Neuronal stem cell (in vitro differentiated cells): Measurements from ENCODE around the gene ZRANB1.
A peak's percentile ranks its signal among the peaks of the same experiment; 100 is the strongest.

Source experiments
- DNase-seq: peaks from one replicate; pipeline ENCODE4 v3.0.0-alpha.2; 2013; ENCODE audit warnings: low spot score
- H2AFZ ChIP-seq: one replicate; pipeline ENCODE4 v1.6.1; 2013; ENCODE audit warnings: mild to moderate bottlenecking, low read length, inconsistent platforms
- H2AK5ac ChIP-seq: 2 replicates; pipeline ENCODE4 v1.6.1; 2013; ENCODE audit warnings: low read depth, mild to moderate bottlenecking, inconsistent platforms, low read length, moderate library complexity, mixed read lengths
- H2BK120ac ChIP-seq: 2 replicates; pipeline ENCODE4 v1.6.1; 2013; ENCODE audit warnings: low read depth, mild to moderate bottlenecking, inconsistent platforms, low read length, moderate library complexity, mixed read lengths
- H2BK12ac ChIP-seq: one replicate; pipeline ENCODE4 v1.6.1; 2013; ENCODE audit warnings: low read length, inconsistent platforms
- H2BK15ac ChIP-seq: 2 replicates; pipeline ENCODE4 v1.6.1; 2013; ENCODE audit warnings: mild to moderate bottlenecking, low read length, inconsistent platforms, mixed read lengths
- H2BK5ac ChIP-seq: one replicate; pipeline ENCODE4 v1.6.1; 2013; ENCODE audit warnings: inconsistent platforms, mild to moderate bottlenecking, low read length, moderate library complexity
- H3K14ac ChIP-seq: one replicate; pipeline ENCODE4 v1.6.1; 2013; ENCODE audit warnings: low read length, inconsistent platforms
- H3K18ac ChIP-seq: 2 replicates; pipeline ENCODE4 v1.6.1; 2013; ENCODE audit warnings: low read length, inconsistent platforms
- H3K23ac ChIP-seq: 2 replicates; pipeline ENCODE4 v1.6.1; 2013; ENCODE audit warnings: low read depth, mild to moderate bottlenecking, mixed read lengths, low read length, inconsistent platforms; ENCODE audit not compliant: poor library complexity
- H3K27ac ChIP-seq: replicated peaks from 3 replicates; pipeline ENCODE4 v1.5.1; 2013; ENCODE audit warnings: low read length, inconsistent platforms
- H3K27me3 ChIP-seq, 3 experiments: 2 replicates each; pipeline ENCODE4 v1.6.1; 2013; ENCODE audit warnings: low read length in 3 of 3, mild to moderate bottlenecking in 2 of 3, inconsistent platforms in 1 of 3, low read depth in 1 of 3, mixed read lengths in 1 of 3, moderate library complexity in 1 of 3; ENCODE audit not compliant: control insufficient read depth in 3 of 3, insufficient read depth in 3 of 3
- H3K36me3 ChIP-seq, 2 donors: replicated peaks in 1 of 2; 2 replicates each; pipeline ENCODE4 v1.6.1; 2013; ENCODE audit warnings: low read length in 2 of 2; ENCODE audit not compliant: control insufficient read depth in 2 of 2, insufficient read depth in 2 of 2
- H3K4ac ChIP-seq: 2 replicates; pipeline ENCODE4 v1.6.1; 2013; ENCODE audit warnings: inconsistent platforms, mild to moderate bottlenecking, low read length, moderate library complexity
- H3K4me1 ChIP-seq, 2 donors: 1 replicate in 1 of 2; 2 replicates in 1 of 2; pipeline ENCODE4 v1.6.1; 2013; ENCODE audit warnings: low read length in 2 of 2, low read depth in 1 of 2; ENCODE audit not compliant: control insufficient read depth in 2 of 2, insufficient read depth in 1 of 2
- H3K4me2 ChIP-seq: one replicate; pipeline ENCODE4 v1.6.1; 2013; ENCODE audit warnings: mild to moderate bottlenecking, low read length, inconsistent platforms; ENCODE audit not compliant: insufficient read depth, poor library complexity, severe bottlenecking
- H3K4me3 ChIP-seq, 2 donors: 2 replicates each; pipeline ENCODE4 v1.5.1; 2013; ENCODE audit warnings: low read length in 2 of 2, mild to moderate bottlenecking in 2 of 2, inconsistent platforms in 1 of 2, moderate library complexity in 1 of 2
- H3K79me1 ChIP-seq: one replicate; pipeline ENCODE4 v1.6.1; 2013; ENCODE audit warnings: low read depth, mild to moderate bottlenecking, inconsistent platforms, low read length, moderate library complexity
- H3K9ac ChIP-seq: one replicate; pipeline ENCODE4 v1.6.1; 2013; ENCODE audit warnings: mild to moderate bottlenecking, low read depth, low read length, inconsistent platforms; ENCODE audit not compliant: poor library complexity
- H3K9me3 ChIP-seq, 2 donors: replicated peaks in 1 of 2; 2 replicates each; pipeline versions ENCODE3 to v1.6.1; 2013; ENCODE audit warnings: low read length in 2 of 2, mild to moderate bottlenecking in 2 of 2, inconsistent platforms in 1 of 2, low read depth in 1 of 2, mixed read lengths in 1 of 2, moderate library complexity in 1 of 2; ENCODE audit not compliant: control insufficient read depth in 2 of 2, insufficient read depth in 1 of 2
- H4K8ac ChIP-seq: one replicate; pipeline ENCODE4 v1.6.1; 2013; ENCODE audit warnings: low read depth, mild to moderate bottlenecking, inconsistent platforms, low read length, moderate library complexity
- H4K91ac ChIP-seq: one replicate; pipeline ENCODE4 v1.6.1; 2013; ENCODE audit warnings: low read length, low read depth, mild to moderate bottlenecking, inconsistent platforms; ENCODE audit not compliant: poor library complexity
- WGBS, 2 donors: extraction: QIAGEN DNeasy Blood & Tissue Kit; methylation state at CpG; one replicate each; pipeline ENCODE4 v1.1.7; 2013; ENCODE audit warnings: missing lambda C conversion rate in 2 of 2, mixed read lengths in 1 of 2; ENCODE audit not compliant: insufficient read length in 2 of 2, insufficient replicate concordance in 1 of 2; ENCODE audit errors: extremely low coverage in 2 of 2; 5-methylcytosine and 5-hydroxymethylcytosine counted together

The ZRANB1 gene

DNA sequence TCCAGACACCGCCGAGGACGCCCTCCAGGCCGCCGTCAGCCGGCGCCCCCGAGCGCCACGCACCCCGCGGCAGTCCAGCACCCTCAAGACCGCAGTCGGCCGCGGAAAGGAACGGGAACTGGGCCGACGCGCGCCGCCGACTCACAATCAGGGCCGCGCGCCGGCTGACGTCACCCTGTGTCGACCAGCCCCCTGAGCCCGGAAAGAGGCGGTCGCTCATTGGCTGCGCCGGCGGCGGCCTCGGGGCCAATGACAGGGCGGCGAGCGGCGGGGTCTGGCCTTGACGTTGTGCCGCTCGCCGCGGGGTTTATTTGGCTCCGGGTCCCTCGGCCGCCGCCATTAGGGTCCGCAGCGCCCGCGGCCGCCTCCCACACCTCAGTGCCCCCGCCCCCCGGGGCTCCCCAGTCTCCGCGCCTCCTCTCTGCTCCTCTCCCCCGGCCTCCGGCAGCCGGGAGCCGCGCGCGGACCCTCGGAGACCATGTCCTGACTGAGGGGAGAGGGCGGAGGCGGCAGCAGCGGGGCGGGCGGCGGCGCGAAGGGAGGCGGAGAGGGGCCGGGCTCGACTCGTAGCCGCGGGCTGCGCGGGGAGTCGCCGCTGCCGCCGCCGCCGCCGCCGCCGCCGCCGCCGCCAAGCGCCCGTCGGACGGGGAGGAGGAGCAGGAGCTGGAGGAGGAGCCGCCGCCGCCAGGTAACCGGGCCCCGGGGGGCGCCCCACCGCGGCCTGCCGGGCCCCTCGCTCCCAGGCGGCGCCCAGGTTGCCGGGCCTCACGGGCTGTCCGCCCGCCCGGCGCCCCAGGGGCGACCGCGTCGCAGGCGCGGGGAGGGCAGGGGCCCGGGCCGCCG, 25.1 kb upstream of the ZRANB1 start:
- H3K36me3 ChIP-seq = no peaks in the 10 kb centered on the region
- WGBS, 2 donors = no CpG with 5 or more reads among the region's 126 CpGs
- no peak overlapping the region for H4K8ac ChIP-seq
- no peak overlapping the region for H2AK5ac ChIP-seq
- no peak overlapping the region for H2BK120ac ChIP-seq
- no peaks in the 10 kb centered on the region for H3K9me3 ChIP-seq
- no peak overlapping the region for H2BK12ac ChIP-seq
- no peak overlapping the region for H3K4ac ChIP-seq
- H3K27ac ChIP-seq = peak overlapping the region; percentile 90
- peak overlapping the region; percentile 86 to 97 for H3K4me3 ChIP-seq
- H2AFZ ChIP-seq = peak overlapping the region; percentile 96
- H3K14ac ChIP-seq = peak overlapping the region; percentile 56
- H3K4me2 ChIP-seq = peak overlapping the region; percentile 54
- peak; percentile 92 for DNase-seq
- peaks cover 3 to 7% of the 10 kb centered on the region in 2 donors for H3K4me1 ChIP-seq
- H4K91ac ChIP-seq = no peak overlapping the region
- peak overlapping the region; percentile 98 for H3K9ac ChIP-seq
- H2BK5ac ChIP-seq = peak overlapping the region; percentile 87
- no peak overlapping the region for H2BK15ac ChIP-seq
- H3K23ac ChIP-seq = peak overlapping the region; percentile 100
- H3K79me1 ChIP-seq = peaks cover 3% of the 10 kb centered on the region
- no peaks in the 10 kb centered on the region for H3K27me3 ChIP-seq
- H3K18ac ChIP-seq = peak overlapping the region; percentile 97

DNA sequence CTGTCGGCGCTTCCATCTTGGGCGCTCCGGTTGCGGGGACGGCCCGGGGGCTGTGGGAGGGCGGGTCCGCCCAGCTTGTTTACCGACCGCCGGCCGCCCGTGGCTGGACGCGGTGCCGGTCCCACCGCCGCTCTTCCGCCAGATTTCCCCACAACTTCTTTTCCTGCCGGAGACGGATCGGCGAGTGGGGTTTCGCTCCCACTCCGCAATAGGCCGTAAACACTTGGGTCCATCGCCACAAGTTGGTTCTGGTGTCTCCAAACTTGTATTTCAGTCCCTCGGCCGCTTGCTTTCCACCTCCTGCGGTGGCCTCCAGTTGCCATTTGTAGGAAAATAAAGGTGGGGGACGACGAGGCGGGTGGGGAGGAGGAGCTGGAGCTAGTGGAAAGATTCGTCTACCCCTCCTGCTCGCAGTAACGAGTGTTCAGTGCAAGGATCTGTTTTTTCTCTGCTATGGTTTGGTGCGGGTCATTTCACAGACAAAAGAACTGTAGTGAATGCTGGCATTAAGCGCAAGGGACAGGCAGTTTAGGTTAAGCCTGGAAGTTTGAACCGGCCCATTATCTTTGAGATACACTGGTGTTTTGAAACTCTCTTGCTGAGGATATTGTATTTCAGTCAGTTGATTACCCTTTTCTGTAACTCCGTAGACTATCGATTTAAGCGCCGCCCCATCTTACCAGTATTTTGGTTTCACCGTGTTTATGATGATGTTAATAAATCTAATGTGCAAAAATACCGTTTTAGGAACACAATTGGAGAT, 24.3 kb upstream of the ZRANB1 start:
- H3K36me3 ChIP-seq = peaks cover 0 to 4% of the 10 kb centered on the region in 2 donors
- WGBS, 2 donors = no CpG with 5 or more reads among the region's 46 CpGs
- peak overlapping the region; percentile 63 for H2AK5ac ChIP-seq
- peak overlapping the region; percentile 96 for H2AFZ ChIP-seq
- peak overlapping the region; percentile 67 for H3K4me2 ChIP-seq
- no peak overlapping the region for H2BK15ac ChIP-seq
- no peak overlapping the region for H2BK120ac ChIP-seq
- H3K4me1 ChIP-seq = peaks cover 3 to 6% of the 10 kb centered on the region in 2 donors
- peak overlapping the region; percentile 86 to 97 for H3K4me3 ChIP-seq
- no peak overlapping the region for H3K4ac ChIP-seq
- peaks cover 3% of the 10 kb centered on the region for H3K79me1 ChIP-seq
- H3K27me3 ChIP-seq = no peaks in the 10 kb centered on the region
- H2BK5ac ChIP-seq = peak overlapping the region; percentile 87
- H2BK12ac ChIP-seq = peak overlapping the region; percentile 73
- H3K23ac ChIP-seq = peak overlapping the region; percentile 80
- H4K8ac ChIP-seq = no peak overlapping the region
- peak overlapping the region; percentile 96 for H3K18ac ChIP-seq
- DNase-seq = peak; percentile 27
- H3K9ac ChIP-seq = peak overlapping the region; percentile 97
- peak overlapping the region; percentile 89 for H3K14ac ChIP-seq
- H4K91ac ChIP-seq = no peak overlapping the region
- H3K27ac ChIP-seq = peak overlapping the region; percentile 90
- no peaks in the 10 kb centered on the region for H3K9me3 ChIP-seq

GRCh38 chr10:124918191-124918830, 23.6 kb upstream of the ZRANB1 start:
- Histone ChIP-seq H3K27ac (no peak overlapping the region), H2BK120ac (no peak overlapping the region), H3K18ac (no peak overlapping the region), H4K8ac (no peak overlapping the region), H3K14ac (no peak overlapping the region), H2BK5ac (no peak overlapping the region), H3K4me1 (peaks cover 3 to 6% of the 10 kb centered on the region in 2 donors), H2BK15ac (no peak overlapping the region), H3K4me2 (peak overlapping the region; percentile 67), H2BK12ac (no peak overlapping the region), H3K4me3 (peak overlapping the region; percentile 86 to 97), H3K36me3 (peaks cover 0 to 9% of the 10 kb centered on the region in 2 donors), H3K9ac (no peak overlapping the region), H3K9me3 (no peaks in the 10 kb centered on the region), H3K79me1 (peaks cover 3% of the 10 kb centered on the region), H3K4ac (no peak overlapping the region), H2AFZ (peak overlapping the region; percentile 96), H3K23ac (no peak overlapping the region), H4K91ac (no peak overlapping the region), H3K27me3 (no peaks in the 10 kb centered on the region), H2AK5ac (no peak overlapping the region)
- DNase-seq = no peak
- no CpG with 5 or more reads among the region's 15 CpGs for WGBS, 2 donors
